CD4-positive, alpha-beta memory T cell (primary cell): ENCODE data around the gene DRC3. TPM values are rescaled to one million over a fixed set of nuclear protein-coding genes. Genes with fewer than 3 reads are reported as not detected.

Experiments
- CTCF ChIA-PET: fragments of 350-600 bp; sonication (Branson Sonifier 250); formaldehyde crosslinking; loops from one replicate; lab custom pipeline; 2021; ENCODE audit warnings: inconsistent platforms; ENCODE audit not compliant: partially characterized antibody; lab: Charles Lee
- POLR2A ChIA-PET: fragments of 350-600 bp; sonication (Branson Sonifier 250); formaldehyde crosslinking; loops from one replicate; lab custom pipeline; 2021; ENCODE audit not compliant: partially characterized antibody; lab: Charles Lee
- DNase-seq, 5 donors: peaks; one replicate each; pipeline versions ENCODE4 v3.0.0 to v3.0.0-alpha.2; 2020 to 2022; ENCODE audit warnings: mixed read lengths in 1 of 5
- H3K27ac ChIP-seq: one replicate; pipeline ENCODE4 v1.7.0; 2013; ENCODE audit warnings: low read depth, low read length
- H3K27me3 ChIP-seq: 2 replicates; pipeline ENCODE4 v1.7.0; 2013; ENCODE audit warnings: mild to moderate bottlenecking, low read length, moderate library complexity; ENCODE audit not compliant: insufficient read depth
- H3K36me3 ChIP-seq: 2 replicates; pipeline ENCODE4 v1.7.0; 2013; ENCODE audit warnings: mild to moderate bottlenecking, low read length, moderate library complexity; ENCODE audit not compliant: insufficient read depth
- H3K4me1 ChIP-seq: 2 replicates; pipeline ENCODE4 v1.7.0; 2013; ENCODE audit warnings: mild to moderate bottlenecking, low read length, moderate library complexity; ENCODE audit not compliant: insufficient read depth
- H3K4me3 ChIP-seq, 2 donors: one replicate each; pipeline ENCODE4 v1.7.0; 2013; ENCODE audit warnings: low read length in 2 of 2, mild to moderate bottlenecking in 1 of 2
- H3K9me3 ChIP-seq, 2 donors: one replicate each; pipeline ENCODE4 v1.7.0; 2013; ENCODE audit warnings: low read length in 2 of 2, control low read depth in 1 of 2; ENCODE audit not compliant: control insufficient read depth in 1 of 2
- H3K27ac Mint-ChIP-seq, 7 donors: one replicate each; pipeline ENCODE4 v1.8.0; 2020 to 2021; ENCODE audit warnings: mixed read lengths in 7 of 7, mild to moderate bottlenecking in 6 of 7, inconsistent platforms in 3 of 7, moderate library complexity in 3 of 7
- H3K27me3 Mint-ChIP-seq, 2 donors: one replicate each; pipeline ENCODE4 v1.8.0; 2020 to 2021; ENCODE audit warnings: mixed read lengths in 2 of 2
- H3K36me3 Mint-ChIP-seq, 2 donors: one replicate each; pipeline ENCODE4 v1.8.0; 2020 to 2021; ENCODE audit warnings: mixed read lengths in 2 of 2, inconsistent platforms in 1 of 2, mild to moderate bottlenecking in 1 of 2
- H3K4me1 Mint-ChIP-seq, 4 donors: one replicate each; pipeline ENCODE4 v1.8.0; 2020 to 2021; ENCODE audit warnings: mixed read lengths in 4 of 4, mild to moderate bottlenecking in 1 of 4
- H3K4me3 Mint-ChIP-seq, 8 donors: one replicate each; pipeline ENCODE4 v1.8.0; 2020 to 2021; ENCODE audit warnings: mixed read lengths in 8 of 8, mild to moderate bottlenecking in 7 of 8, moderate library complexity in 6 of 8, inconsistent platforms in 3 of 8
- H3K9me3 Mint-ChIP-seq, 8 donors: one replicate each; pipeline ENCODE4 v1.8.0; 2020 to 2021; ENCODE audit warnings: mixed read lengths in 8 of 8, mild to moderate bottlenecking in 5 of 8, inconsistent platforms in 3 of 8, moderate library complexity in 1 of 8
- intact Hi-C: fragments of 100-400 bp; cut with micrococcal nuclease; formaldehyde crosslinking; loops from one replicate; pipeline ENCODE4 v1.15.1; 2023
- polyA plus RNA-seq, 2 donors: library from polyadenylated mRNA; unstranded; fragments of 300-500 nt; fragmentation: Illumina TruSeq; gene quantifications; one replicate each; pipeline ENCODE4 v1.2.3, GENCODE V29; 2021
- total RNA-seq, 2 experiments: library from RNA; stranded (reverse); gene quantifications; one replicate each; pipeline ENCODE4 v1.2.3, GENCODE V29; 2021

Gene DRC3
- total RNA-seq (under 1 TPM; 0.64 to 0.67 TPM), polyA plus RNA-seq (under 1 TPM in 1 of 2 donors, not detected in 1; 0.24 TPM)

- Histone ChIP-seq H3K9me3 (no peaks in the 10 kb centered on the region), H3K27ac (peak within 1 kb of the TSS; percentile 82), H3K4me3 (peak within 1 kb of the TSS; percentile 44 to 68), H3K36me3 (no peaks in the 10 kb centered on the region), H3K4me1 (peaks cover 25% of the 10 kb centered on the region), H3K27me3 (no peaks in the 10 kb centered on the region)
- Mint-ChIP-seq H3K4me3 (peak within 1 kb of the TSS; percentile 92 to 98 (median 96)), H3K4me1 (peaks cover 23 to 51% (median 36%) of the 10 kb centered on the region in 4 donors), H3K27ac (peak within 1 kb of the TSS; percentile 87 to 98 (median 97)), H3K36me3 (peaks cover 0 to 4% of the 10 kb centered on the region in 2 donors), H3K27me3 (no peaks in the 10 kb centered on the region), H3K9me3 (no peaks in the 10 kb centered on the region)
- POLR2A ChIA-PET = interaction anchor here (0.7 to 7.0 kb wide), 18 partner anchors 9 to 666 kb away, joined by 3 to 122 read pairs (median 4); partner anchors contain the start of genes ALKBH5 and DRG2
- CTCF ChIA-PET = interaction anchor here (0.8 to 1.6 kb wide), 8 partner anchors 13 to 82 kb away, joined by 3 to 6 read pairs (median 5); no protein-coding TSS in a partner anchor
- DNase-seq = peak; percentile 100
- intact Hi-C loops = loop anchor here (1.0 kb wide), 8 partner anchors 14 to 381 kb away; partner anchors contain the start of genes ALKBH5, ATPAF2, DRG2 and GID4
Observed at GRCh38 chr17:17972126-17972951, at the start of gene DRC3, which contains the start of gene TOM1L2. Gene DRC3, plus strand, starts transcription at chr17:17972862. Its CDS starts 4,737 bp downstream, at chr17:17977599. Gene TOM1L2, minus strand, starts transcription at chr17:17972400. Its CDS starts 87 bp downstream, at chr17:17972313.

DNA sequence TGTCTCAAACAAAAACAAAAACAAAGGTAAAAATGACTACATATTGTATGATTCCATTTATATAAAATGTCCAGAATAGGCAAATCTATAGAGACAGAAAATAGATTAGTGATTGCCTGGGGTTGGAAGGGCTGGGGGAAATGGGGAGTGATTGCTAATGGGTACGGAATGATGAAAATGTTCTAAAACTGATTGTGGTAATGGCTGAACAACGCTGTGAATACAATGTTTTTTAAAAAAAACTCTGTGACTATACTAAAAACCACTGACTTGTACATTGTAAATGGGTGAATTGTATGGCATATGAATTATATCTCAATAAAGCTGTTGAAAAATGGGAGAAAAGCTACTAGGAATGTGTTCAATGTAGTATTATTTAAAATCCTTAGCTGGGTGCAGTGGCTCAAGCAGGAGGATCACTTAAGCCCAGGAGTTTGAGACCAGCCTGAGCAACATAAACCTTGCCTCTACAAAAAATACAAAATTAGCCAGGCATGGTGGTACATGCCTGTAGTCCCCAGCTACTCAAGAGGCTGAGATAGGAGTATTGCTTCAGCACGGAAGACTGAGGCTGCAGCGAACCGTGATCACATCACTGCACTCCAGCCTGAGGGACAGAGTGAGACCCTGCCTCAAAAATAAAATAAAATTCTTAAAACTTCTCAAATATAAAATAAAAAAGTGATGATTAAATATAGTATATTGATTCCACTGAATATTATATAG lies 48.4 kb upstream of the DRC3 start:
- Histone ChIP-seq H3K27me3 (no peaks in the 10 kb centered on the region), H3K4me3 (no peak overlapping the region), H3K27ac (no peak overlapping the region), H3K9me3 (no peaks in the 10 kb centered on the region), H3K4me1 (no peaks in the 10 kb centered on the region), H3K36me3 (no peaks in the 10 kb centered on the region)
- Mint-ChIP-seq H3K36me3 (no peaks in the 10 kb centered on the region), H3K4me3 (no peak overlapping the region), H3K9me3 (no peaks in the 10 kb centered on the region), H3K27ac (peak overlapping the region in 2 of 7 donors; percentile 31 to 76), H3K4me1 (peaks cover 2 to 19% (median 5%) of the 10 kb centered on the region in 4 donors), H3K27me3 (no peaks in the 10 kb centered on the region)
- ChIA-PET CTCF (no interaction called here), POLR2A (no interaction called here)
- DNase-seq = no peak
- intact Hi-C loops = no loop called here

DNA sequence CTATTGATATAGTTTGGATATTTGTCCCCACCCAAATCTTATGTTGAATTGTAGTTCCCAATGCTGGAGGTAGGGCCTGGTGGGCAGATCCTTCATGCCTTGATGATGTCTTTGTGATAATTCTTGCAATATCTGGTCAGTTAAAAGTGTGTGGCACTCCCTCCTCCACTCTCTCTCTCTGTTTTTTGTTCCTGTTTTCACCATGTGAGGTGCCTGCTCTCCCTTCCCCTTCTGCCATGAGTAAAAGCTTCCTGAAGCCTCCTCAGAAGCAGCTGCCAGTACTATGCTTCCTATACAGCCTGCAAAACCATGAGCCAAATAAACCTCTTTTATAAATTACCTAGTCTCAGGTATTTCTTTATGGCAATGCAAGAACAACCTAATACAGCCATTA lies 47.8 kb upstream of the DRC3 start:
- DNase-seq = no peak
- H3K36me3 ChIP-seq = no peaks in the 10 kb centered on the region
- H3K27me3 ChIP-seq = no peaks in the 10 kb centered on the region
- H3K9me3 ChIP-seq = no peaks in the 10 kb centered on the region
- Mint-ChIP-seq H3K27ac (peak overlapping the region in 1 of 7 donors; percentile 45), H3K9me3 (no peaks in the 10 kb centered on the region), H3K27me3 (no peaks in the 10 kb centered on the region), H3K4me3 (no peak overlapping the region), H3K4me1 (peaks cover 3 to 17% (median 6%) of the 10 kb centered on the region in 4 donors), H3K36me3 (no peaks in the 10 kb centered on the region)
- no peak overlapping the region for H3K4me3 ChIP-seq
- ChIA-PET CTCF (no interaction called here), POLR2A (no interaction called here)
- no peaks in the 10 kb centered on the region for H3K4me1 ChIP-seq
- intact Hi-C loops = no loop called here
- no peak overlapping the region for H3K27ac ChIP-seq

DNA sequence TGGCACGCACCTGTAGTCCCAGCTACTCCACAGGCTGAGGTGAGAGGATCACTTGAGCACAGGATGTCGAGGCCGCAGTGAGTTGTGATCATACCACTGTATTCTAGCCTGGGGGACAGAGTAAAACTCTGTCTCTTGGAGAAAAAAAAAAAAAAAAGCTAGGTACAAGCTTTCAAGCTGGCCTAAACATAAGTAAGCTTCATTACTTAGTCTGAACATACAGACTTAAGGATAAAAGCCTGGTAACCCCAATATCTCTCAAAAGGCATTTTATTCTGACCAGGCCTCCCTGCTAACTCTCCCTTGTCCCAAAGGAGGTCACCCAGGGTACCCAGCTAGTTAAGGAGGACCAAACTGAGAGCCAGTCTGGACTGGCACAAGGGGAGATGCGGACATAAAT lies 46.6 kb upstream of the DRC3 start:
- Histone ChIP-seq H3K27ac (no peak overlapping the region), H3K36me3 (no peaks in the 10 kb centered on the region), H3K4me3 (no peak overlapping the region), H3K27me3 (no peaks in the 10 kb centered on the region), H3K4me1 (no peaks in the 10 kb centered on the region), H3K9me3 (no peaks in the 10 kb centered on the region)
- ChIA-PET CTCF (no interaction called here), POLR2A (no interaction called here)
- Mint-ChIP-seq H3K4me3 (no peak overlapping the region), H3K27ac (no peak overlapping the region), H3K9me3 (no peaks in the 10 kb centered on the region), H3K27me3 (no peaks in the 10 kb centered on the region), H3K4me1 (peaks cover 5 to 20% (median 9%) of the 10 kb centered on the region in 4 donors), H3K36me3 (no peaks in the 10 kb centered on the region)
- intact Hi-C loops = no loop called here
- DNase-seq = no peak

DNA sequence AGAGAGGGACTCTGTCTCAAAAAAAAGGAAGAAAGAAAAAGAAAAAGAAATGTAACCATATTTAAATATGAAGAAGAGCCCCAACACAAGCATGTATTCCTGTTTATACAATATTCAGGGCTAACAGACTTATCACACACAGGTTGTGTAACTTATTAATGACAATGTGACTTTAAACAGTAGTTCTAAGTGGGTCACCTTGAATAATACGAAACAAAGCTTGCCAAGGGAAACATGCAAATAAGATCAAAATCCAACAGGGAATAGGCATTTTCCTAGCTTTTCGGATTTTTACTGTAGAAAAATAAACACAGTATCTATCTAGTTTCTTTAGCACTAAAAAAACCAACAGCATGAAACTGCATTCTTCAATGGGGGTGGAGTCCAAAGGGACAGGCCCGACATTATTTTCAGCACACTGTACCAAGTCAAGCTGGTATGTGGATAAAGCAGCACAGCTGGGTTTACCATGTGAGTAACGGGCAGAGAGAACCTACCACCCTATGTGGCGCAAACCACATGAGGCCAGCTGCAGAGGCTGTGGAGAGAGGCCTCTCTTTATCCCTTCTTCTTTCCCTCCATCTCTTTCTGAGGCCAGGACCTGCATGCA lies 45.7 kb upstream of the DRC3 start:
- Mint-ChIP-seq H3K27me3 (no peaks in the 10 kb centered on the region), H3K27ac (no peak overlapping the region), H3K4me3 (no peak overlapping the region), H3K36me3 (no peaks in the 10 kb centered on the region), H3K9me3 (no peaks in the 10 kb centered on the region), H3K4me1 (peaks cover 7 to 16% (median 11%) of the 10 kb centered on the region in 4 donors)
- DNase-seq = no peak
- H3K9me3 ChIP-seq = no peaks in the 10 kb centered on the region
- H3K36me3 ChIP-seq = no peaks in the 10 kb centered on the region
- intact Hi-C loops = no loop called here
- no peak overlapping the region for H3K27ac ChIP-seq
- CTCF ChIA-PET = interaction anchor here (2.9 kb wide), 1 partner anchor 8 kb away, joined by 10 read pairs; no protein-coding TSS in a partner anchor
- no peaks in the 10 kb centered on the region for H3K4me1 ChIP-seq
- POLR2A ChIA-PET = no interaction called here
- H3K27me3 ChIP-seq = no peaks in the 10 kb centered on the region
- H3K4me3 ChIP-seq = no peak overlapping the region

DNA sequence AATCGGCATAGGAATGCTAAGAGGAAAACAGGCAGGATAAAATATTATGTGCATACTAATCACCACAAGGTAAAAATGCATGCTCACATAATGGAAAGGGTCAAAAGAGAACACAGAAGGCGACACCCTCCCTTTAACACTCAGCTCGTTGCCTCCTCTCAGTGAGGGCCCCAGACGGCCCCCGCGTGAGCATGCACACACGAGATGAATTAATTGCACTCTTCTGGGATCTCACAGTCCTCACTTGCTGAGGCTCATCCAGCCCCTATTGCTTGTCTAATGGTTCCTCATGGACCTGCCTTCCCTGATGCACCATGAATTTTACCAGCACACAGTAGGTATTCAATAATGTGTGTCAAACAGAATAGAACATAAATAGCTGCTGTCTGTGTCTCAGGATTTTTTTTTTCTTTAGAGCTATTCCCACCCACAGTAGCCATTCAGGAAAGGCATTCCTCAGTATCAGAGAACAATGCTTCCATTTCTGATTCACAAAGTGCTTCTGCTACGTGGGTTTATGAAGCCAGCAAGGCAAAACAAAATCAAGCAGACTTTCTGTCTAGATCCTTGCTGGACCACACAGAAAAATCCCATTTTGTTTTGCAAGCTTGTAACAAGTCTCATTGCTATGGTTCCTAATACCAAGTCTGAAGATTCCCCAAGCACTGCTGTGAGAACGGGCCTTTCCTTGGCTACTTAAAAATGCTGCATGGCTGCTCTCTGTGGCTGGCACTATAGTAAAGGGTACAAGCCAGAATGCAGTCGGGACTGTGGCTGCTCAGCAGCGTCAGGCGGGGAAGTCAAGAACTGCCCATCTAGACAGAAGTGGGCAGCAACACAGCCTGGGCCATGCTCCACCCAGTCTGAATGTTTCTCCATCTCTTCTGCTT lies 44.0 kb upstream of the DRC3 start:
- no peaks in the 10 kb centered on the region for H3K27me3 Mint-ChIP-seq
- peak overlapping the region in 2 of 7 donors; percentile 32 to 38 for H3K27ac Mint-ChIP-seq
- H3K9me3 Mint-ChIP-seq = no peaks in the 10 kb centered on the region
- POLR2A ChIA-PET = interaction anchor here (0.8 kb wide), 1 partner anchor 9 kb away, joined by 3 read pairs; no protein-coding TSS in a partner anchor
- no peak for DNase-seq
- H3K27me3 ChIP-seq = no peaks in the 10 kb centered on the region
- H3K27ac ChIP-seq = no peak overlapping the region
- no peaks in the 10 kb centered on the region for H3K36me3 ChIP-seq
- intact Hi-C loops = no loop called here
- H3K4me3 ChIP-seq = no peak overlapping the region
- no peaks in the 10 kb centered on the region for H3K36me3 Mint-ChIP-seq
- no peaks in the 10 kb centered on the region for H3K9me3 ChIP-seq
- no peak overlapping the region for H3K4me3 Mint-ChIP-seq
- CTCF ChIA-PET = interaction anchor here (2.9 kb wide), 1 partner anchor 10 kb away, joined by 10 read pairs; no protein-coding TSS in a partner anchor
- peaks cover 7 to 16% (median 8%) of the 10 kb centered on the region in 4 donors for H3K4me1 Mint-ChIP-seq
- H3K4me1 ChIP-seq = no peaks in the 10 kb centered on the region
